ENCODE data around the gene SMIM10L1.

Gene SMIM10L1

GRCh38 chr12:11154400-11154925 is 16.5 kb upstream of the SMIM10L1 start:
- Histone ChIP-seq H3K9ac (ENCODE audit: low read depth, low read length) (no peak overlapping the region), H3K36me3 (ENCODE audit: insufficient read depth, low read length) (peaks cover 4% of the 10 kb centered on the region), H3K27me3 (ENCODE audit: control insufficient read depth, insufficient read depth, low read length) (no peaks in the 10 kb centered on the region), H3K4me1 (ENCODE audit: control insufficient read depth, insufficient read depth, low read length) (no peaks in the 10 kb centered on the region), H3K4me3 (ENCODE audit: low read length) (no peak overlapping the region), H3K9me3 (replicated peaks; ENCODE audit: low read length) (no peaks in the 10 kb centered on the region), H3K4me2 (ENCODE audit: low read length) (no peak overlapping the region)

DNA sequence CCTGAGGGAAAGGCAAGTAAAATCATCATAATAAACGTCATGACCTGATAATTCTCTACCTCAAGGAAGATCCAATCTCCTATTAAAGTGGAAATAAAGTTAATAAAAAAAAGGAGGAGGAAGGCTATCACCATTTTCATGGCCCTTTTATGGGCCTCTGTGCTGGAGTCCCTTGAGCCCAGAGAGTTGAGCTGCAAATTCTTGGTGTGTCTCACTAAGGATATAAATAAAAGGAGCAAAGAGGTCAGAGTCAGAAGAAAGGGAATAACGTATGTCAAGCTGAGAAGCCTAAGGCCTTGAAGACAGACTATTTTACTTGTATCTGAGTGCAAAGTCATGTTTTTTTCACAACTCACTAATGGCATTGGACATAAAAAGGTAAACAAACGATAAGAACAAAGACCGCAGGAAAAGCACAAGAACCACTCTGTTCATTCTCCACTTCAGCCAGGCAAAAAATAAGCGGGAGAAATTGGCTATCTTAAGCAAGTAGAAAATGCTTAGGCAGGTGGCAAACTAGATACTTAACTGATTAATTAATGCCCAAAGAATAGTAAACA is 12.0 kb upstream of the SMIM10L1 start:
- Histone ChIP-seq H3K36me3 (ENCODE audit: insufficient read depth, low read length) (peaks cover 8% of the 10 kb centered on the region), H3K9me3 (replicated peaks; ENCODE audit: low read length) (no peaks in the 10 kb centered on the region), H3K4me2 (ENCODE audit: low read length) (no peak overlapping the region), H3K27me3 (ENCODE audit: control insufficient read depth, insufficient read depth, low read length) (no peaks in the 10 kb centered on the region), H3K9ac (ENCODE audit: low read depth, low read length) (no peak overlapping the region), H3K4me3 (ENCODE audit: low read length) (no peak overlapping the region), H3K4me1 (ENCODE audit: control insufficient read depth, insufficient read depth, low read length) (peaks cover 3% of the 10 kb centered on the region)

DNA sequence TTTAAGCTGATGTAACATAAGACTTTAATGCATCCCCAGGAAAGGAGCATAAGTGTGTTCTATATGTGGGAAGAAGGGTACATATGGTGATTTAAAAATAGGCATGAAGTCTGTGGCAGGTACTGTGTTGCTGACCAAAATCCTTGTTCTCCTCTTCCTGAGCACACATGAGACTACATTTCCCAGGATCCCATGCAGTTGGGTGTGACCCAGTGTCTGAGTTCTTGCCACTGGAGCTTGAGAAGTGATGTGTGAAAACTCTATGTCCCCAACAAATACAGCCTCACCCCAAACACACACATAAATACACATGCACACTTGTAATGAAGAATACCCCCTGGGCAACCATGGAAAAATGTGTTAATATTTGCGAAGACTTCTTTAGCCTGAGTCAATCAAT is 8.5 kb upstream of the SMIM10L1 start:
- Histone ChIP-seq H3K9me3 (replicated peaks; ENCODE audit: low read length) (no peaks in the 10 kb centered on the region), H3K4me3 (ENCODE audit: low read length) (no peak overlapping the region), H3K4me2 (ENCODE audit: low read length) (no peak overlapping the region), H3K36me3 (ENCODE audit: insufficient read depth, low read length) (peaks cover 13% of the 10 kb centered on the region), H3K9ac (ENCODE audit: low read depth, low read length) (no peak overlapping the region), H3K4me1 (ENCODE audit: control insufficient read depth, insufficient read depth, low read length) (peaks cover 3% of the 10 kb centered on the region), H3K27me3 (ENCODE audit: control insufficient read depth, insufficient read depth, low read length) (no peaks in the 10 kb centered on the region)

DNA sequence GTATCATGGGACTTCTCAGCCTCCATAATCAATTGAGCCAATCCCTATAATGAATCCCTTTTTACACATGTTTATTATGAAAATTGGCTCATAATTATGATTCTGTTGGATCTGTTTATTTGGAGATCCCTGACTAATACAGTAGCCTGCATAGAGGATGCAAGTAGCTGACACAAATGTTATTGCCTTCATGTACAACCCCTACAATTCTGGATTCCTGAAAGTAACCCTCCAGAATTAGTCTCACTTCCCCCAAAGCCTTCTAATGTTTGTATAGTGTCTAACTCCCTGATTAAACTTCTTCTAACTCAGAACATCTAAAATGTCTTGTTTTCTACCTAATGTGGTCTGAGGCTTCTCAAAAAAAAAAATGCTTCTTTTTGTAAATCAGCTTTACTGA is 6.6 kb upstream of the SMIM10L1 start:
- Histone ChIP-seq H3K4me1 (ENCODE audit: control insufficient read depth, insufficient read depth, low read length) (peaks cover 3% of the 10 kb centered on the region), H3K9ac (ENCODE audit: low read depth, low read length) (no peak overlapping the region), H3K36me3 (ENCODE audit: insufficient read depth, low read length) (peaks cover 13% of the 10 kb centered on the region), H3K4me2 (ENCODE audit: low read length) (no peak overlapping the region), H3K4me3 (ENCODE audit: low read length) (no peak overlapping the region), H3K9me3 (replicated peaks; ENCODE audit: low read length) (no peaks in the 10 kb centered on the region), H3K27me3 (ENCODE audit: control insufficient read depth, insufficient read depth, low read length) (no peaks in the 10 kb centered on the region)

DNA sequence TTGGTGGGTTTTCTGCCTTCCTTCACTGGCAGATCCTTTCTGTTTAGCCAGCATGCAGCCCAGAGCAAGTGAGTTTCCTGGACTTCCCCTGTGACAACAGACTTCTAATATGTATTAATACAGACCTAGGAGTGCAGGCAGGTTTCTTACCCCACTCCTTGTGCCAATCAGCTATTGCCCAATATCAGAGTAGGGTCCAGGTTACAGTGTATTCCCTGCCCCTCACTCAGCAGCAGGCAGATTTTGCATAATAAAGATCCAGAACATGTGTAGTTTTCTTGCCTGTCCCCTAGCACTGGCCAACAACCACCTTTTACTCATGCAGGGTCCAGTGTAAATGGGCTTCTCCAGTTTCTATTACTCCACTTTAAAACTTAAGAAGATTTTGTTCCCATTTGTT is 4.7 kb upstream of the SMIM10L1 start:
- H3K9ac ChIP-seq (ENCODE audit: low read depth, low read length) = no peak overlapping the region
- no peak overlapping the region for H3K4me2 ChIP-seq (ENCODE audit: low read length)
- H3K4me3 ChIP-seq (ENCODE audit: low read length) = no peak overlapping the region
- no peaks in the 10 kb centered on the region for H3K27me3 ChIP-seq (ENCODE audit: control insufficient read depth, insufficient read depth, low read length)
- H3K9me3 ChIP-seq (replicated peaks; ENCODE audit: low read length) = no peaks in the 10 kb centered on the region
- H3K36me3 ChIP-seq (ENCODE audit: insufficient read depth, low read length) = peaks cover 13% of the 10 kb centered on the region
- H3K4me1 ChIP-seq (ENCODE audit: control insufficient read depth, insufficient read depth, low read length) = no peaks in the 10 kb centered on the region

DNA sequence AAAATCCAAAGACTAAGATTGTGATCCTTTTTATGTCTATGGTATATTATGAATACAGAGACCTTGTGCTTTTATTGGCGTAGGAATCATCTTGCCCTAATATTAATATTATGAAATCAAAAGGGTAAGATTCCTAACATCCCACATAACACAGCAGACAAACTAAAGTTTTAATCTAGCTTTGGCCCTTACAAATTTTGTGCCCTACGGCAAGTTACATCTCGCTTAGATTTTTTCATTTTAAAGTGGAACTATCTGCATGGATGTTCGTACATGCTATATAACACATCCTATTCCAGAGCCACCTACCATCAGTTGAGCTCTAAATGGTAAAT is 217 bp upstream of the SMIM10L1 start:
- peaks cover 5% of the 10 kb centered on the region for H3K4me1 ChIP-seq (ENCODE audit: control insufficient read depth, insufficient read depth, low read length)
- no peaks in the 10 kb centered on the region for H3K27me3 ChIP-seq (ENCODE audit: control insufficient read depth, insufficient read depth, low read length)
- H3K36me3 ChIP-seq (ENCODE audit: insufficient read depth, low read length) = peaks cover 4% of the 10 kb centered on the region
- peak overlapping the region; percentile 97 for H3K9ac ChIP-seq (ENCODE audit: low read depth, low read length)
- H3K4me2 ChIP-seq (ENCODE audit: low read length) = peak overlapping the region; percentile 89
- H3K9me3 ChIP-seq (replicated peaks; ENCODE audit: low read length) = no peaks in the 10 kb centered on the region
- H3K4me3 ChIP-seq (ENCODE audit: low read length) = peak overlapping the region; percentile 91

- Histone ChIP-seq H3K36me3 (ENCODE audit: insufficient read depth, low read length) (no peaks in the 10 kb centered on the region), H3K9ac (ENCODE audit: low read depth, low read length) (peak overlapping the region; percentile 97), H3K4me2 (ENCODE audit: low read length) (peak overlapping the region; percentile 89)
Observed at GRCh38 chr12:11171969-11172675, 1.1 kb downstream of the SMIM10L1 start.

DNA sequence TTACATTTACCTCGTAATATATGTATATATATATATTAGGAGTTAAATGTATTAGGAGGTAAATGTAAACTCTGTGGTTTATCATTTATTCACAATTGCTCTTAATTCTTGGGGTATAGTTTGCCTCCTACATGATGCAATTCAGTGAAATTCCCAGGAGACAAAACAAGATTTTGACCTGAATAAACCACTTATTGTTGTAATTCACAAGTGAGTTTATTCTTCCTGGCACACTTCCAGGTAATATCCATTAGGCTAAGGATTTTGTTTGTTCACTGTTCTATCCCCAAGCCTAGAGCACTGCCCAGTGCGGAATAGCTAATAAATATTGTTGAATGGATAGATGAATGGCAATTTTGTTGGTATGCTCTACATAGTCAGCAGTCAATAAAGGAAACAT is 3.0 kb downstream of the SMIM10L1 start:
- Histone ChIP-seq H3K4me2 (ENCODE audit: low read length) (no peak overlapping the region), H3K4me1 (ENCODE audit: control insufficient read depth, insufficient read depth, low read length) (peaks cover 5% of the 10 kb centered on the region), H3K9me3 (replicated peaks; ENCODE audit: low read length) (no peaks in the 10 kb centered on the region), H3K9ac (ENCODE audit: low read depth, low read length) (no peak overlapping the region), H3K27me3 (ENCODE audit: control insufficient read depth, insufficient read depth, low read length) (no peaks in the 10 kb centered on the region), H3K4me3 (ENCODE audit: low read length) (no peak overlapping the region), H3K36me3 (ENCODE audit: insufficient read depth, low read length) (no peaks in the 10 kb centered on the region)

More at GRCh38 chr12:11171969-11172675, 1.1 kb downstream of the SMIM10L1 start:
- Histone ChIP-seq H3K9me3 (replicated peaks; ENCODE audit: low read length) (no peaks in the 10 kb centered on the region), H3K4me1 (ENCODE audit: control insufficient read depth, insufficient read depth, low read length) (peaks cover 5% of the 10 kb centered on the region), H3K27me3 (ENCODE audit: control insufficient read depth, insufficient read depth, low read length) (no peaks in the 10 kb centered on the region), H3K4me3 (ENCODE audit: low read length) (peak overlapping the region; percentile 91)

DNA sequence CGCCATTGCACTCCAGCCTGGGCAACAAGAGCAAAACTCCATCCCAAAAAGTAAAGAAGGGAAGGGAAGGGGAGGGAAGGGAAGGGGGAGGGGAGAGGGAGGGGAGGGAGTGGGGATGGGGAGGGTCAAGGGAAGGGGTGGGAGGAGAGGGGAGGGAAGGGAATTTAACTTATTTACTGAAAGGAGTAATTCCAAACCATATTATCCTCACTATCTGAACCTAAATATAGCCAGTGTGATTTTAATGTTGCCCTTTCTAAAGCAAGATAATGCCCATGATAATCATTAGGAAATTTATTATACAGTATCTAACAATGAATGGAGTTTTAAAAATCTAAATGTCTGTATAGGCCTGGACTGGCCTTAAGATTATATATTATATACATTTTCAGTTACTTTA is 7.3 kb downstream of the SMIM10L1 start:
- Histone ChIP-seq H3K27me3 (ENCODE audit: control insufficient read depth, insufficient read depth, low read length) (no peaks in the 10 kb centered on the region), H3K9me3 (replicated peaks; ENCODE audit: low read length) (no peaks in the 10 kb centered on the region), H3K4me3 (ENCODE audit: low read length) (no peak overlapping the region), H3K9ac (ENCODE audit: low read depth, low read length) (no peak overlapping the region), H3K4me2 (ENCODE audit: low read length) (no peak overlapping the region), H3K4me1 (ENCODE audit: control insufficient read depth, insufficient read depth, low read length) (no peaks in the 10 kb centered on the region), H3K36me3 (ENCODE audit: insufficient read depth, low read length) (no peaks in the 10 kb centered on the region)

DNA sequence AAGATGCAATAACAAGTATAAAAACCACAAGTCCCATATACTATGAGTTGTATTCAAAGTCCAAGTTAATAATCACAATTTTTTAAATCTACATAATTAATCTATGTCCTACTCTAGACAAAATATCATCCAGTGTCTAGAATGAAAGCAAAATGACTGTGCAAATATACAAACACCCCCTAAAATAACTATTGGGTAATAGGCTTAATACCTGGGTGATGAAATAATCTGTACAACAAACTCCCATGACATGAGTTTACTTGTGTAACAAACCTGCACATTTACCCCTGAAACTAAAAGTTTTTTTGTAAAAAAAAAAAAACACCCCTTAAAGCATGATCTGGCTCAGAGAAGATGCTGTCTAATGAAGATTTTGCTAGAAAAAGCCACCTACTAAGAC is 11.5 kb downstream of the SMIM10L1 start:
- Histone ChIP-seq H3K9ac (ENCODE audit: low read depth, low read length) (no peak overlapping the region), H3K9me3 (replicated peaks; ENCODE audit: low read length) (no peaks in the 10 kb centered on the region), H3K4me1 (ENCODE audit: control insufficient read depth, insufficient read depth, low read length) (no peaks in the 10 kb centered on the region), H3K36me3 (ENCODE audit: insufficient read depth, low read length) (no peaks in the 10 kb centered on the region), H3K4me3 (ENCODE audit: low read length) (no peak overlapping the region), H3K4me2 (ENCODE audit: low read length) (no peak overlapping the region), H3K27me3 (ENCODE audit: control insufficient read depth, insufficient read depth, low read length) (no peaks in the 10 kb centered on the region)

DNA sequence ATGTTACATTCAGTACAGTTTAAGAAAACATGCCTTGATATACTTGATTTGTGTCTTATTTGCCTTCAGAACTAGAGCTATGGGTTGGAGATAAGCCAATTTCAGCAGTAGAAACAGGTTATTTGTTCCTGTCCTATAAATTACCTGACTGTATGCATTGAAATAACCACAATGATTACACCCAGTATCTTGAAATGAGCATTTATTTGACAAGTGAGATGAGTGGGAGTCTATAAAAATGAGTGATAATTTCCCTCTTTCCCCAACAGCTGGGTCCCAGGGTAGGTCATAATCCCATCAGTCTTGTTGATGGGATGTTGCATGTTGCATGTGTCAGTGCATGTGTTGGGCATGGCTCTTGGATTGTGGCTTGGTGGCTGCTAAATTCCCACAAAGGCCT is 12.0 kb downstream of the SMIM10L1 start:
- H3K9ac ChIP-seq (ENCODE audit: low read depth, low read length) = no peak overlapping the region
- H3K36me3 ChIP-seq (ENCODE audit: insufficient read depth, low read length) = no peaks in the 10 kb centered on the region
- no peaks in the 10 kb centered on the region for H3K9me3 ChIP-seq (replicated peaks; ENCODE audit: low read length)
- no peak overlapping the region for H3K4me3 ChIP-seq (ENCODE audit: low read length)
- no peaks in the 10 kb centered on the region for H3K27me3 ChIP-seq (ENCODE audit: control insufficient read depth, insufficient read depth, low read length)
- H3K4me1 ChIP-seq (ENCODE audit: control insufficient read depth, insufficient read depth, low read length) = no peaks in the 10 kb centered on the region
- no peak overlapping the region for H3K4me2 ChIP-seq (ENCODE audit: low read length)

DNA sequence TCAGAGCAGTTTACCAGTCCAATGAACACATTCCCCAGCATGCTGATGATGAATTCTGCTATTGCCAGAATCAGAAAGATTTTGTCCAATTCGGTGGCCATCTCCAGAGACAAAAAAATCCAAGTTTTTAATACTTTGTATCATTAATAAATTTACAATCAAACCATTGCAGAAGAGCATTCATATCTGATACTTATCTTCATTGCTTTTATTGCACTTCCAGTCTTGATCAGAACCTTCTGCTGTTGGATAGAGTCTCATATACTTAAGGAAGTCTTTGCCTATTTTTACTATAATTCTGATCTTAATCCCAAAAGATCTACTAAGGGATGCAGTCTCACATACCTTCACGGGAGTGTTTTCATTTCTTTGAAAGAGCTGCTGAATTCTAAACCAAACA is 15.8 kb downstream of the SMIM10L1 start, which contains the start of gene TAS2R42:
TAS2R42 (minus strand) TSS at position 101 of the 400 bp plus-strand sequence; CDS start at position 101, 0 bp downstream.
- H3K9me3 ChIP-seq (replicated peaks; ENCODE audit: low read length) = no peaks in the 10 kb centered on the region
- no peaks in the 10 kb centered on the region for H3K27me3 ChIP-seq (ENCODE audit: control insufficient read depth, insufficient read depth, low read length)
- H3K9ac ChIP-seq (ENCODE audit: low read depth, low read length) = no peak within 1 kb of the TSS
- no peaks in the 10 kb centered on the region for H3K4me1 ChIP-seq (ENCODE audit: control insufficient read depth, insufficient read depth, low read length)
- no peak within 1 kb of the TSS for H3K4me3 ChIP-seq (ENCODE audit: low read length)
- H3K4me2 ChIP-seq (ENCODE audit: low read length) = no peak within 1 kb of the TSS
- no peaks in the 10 kb centered on the region for H3K36me3 ChIP-seq (ENCODE audit: insufficient read depth, low read length)

Measured in skeletal muscle satellite cell (primary cell).